HEK293 (cell line): Measurements from ENCODE around the gene IL36B.
"Not testable (repeated sequence)": the region's sequence is repeated elsewhere in the genome, so short reads cannot be mapped to it uniquely, and the experiment has no call there.

Experiments used
- CTCF ChIP-seq: fragments of 450-650 bp; formaldehyde crosslinking; IDR thresholded peaks from 2 replicates; pipeline ENCODE4 v1.5.1; 2016; ENCODE audit warnings: missing biosample characterization, missing genetic modification characterization
- ZNF133 ChIP-seq: fragments of 450-650 bp; formaldehyde crosslinking; IDR thresholded peaks from 2 replicates; pipeline ENCODE4 v1.5.1; 2016; ENCODE audit warnings: missing biosample characterization, missing genetic modification characterization

GRCh38 chr2:113096306-113096705, 43.6 kb upstream of the IL36B start:
- TF ChIP-seq ZNF133 (tag by site-specific recombination); CTCF: not testable (repeated sequence)
